ENCODE data around the gene CDS1. TPM values are rescaled to one million over a fixed set of nuclear protein-coding genes. Genes with fewer than 3 reads are reported as not detected.
"Not testable (repeated sequence)": the region's sequence is repeated elsewhere in the genome, so short reads cannot be mapped to it uniquely, and the experiment has no call there.

The CDS1 gene
- total and polyA plus RNA-seq, 2 donors (not counting 3 experiments of a cell fraction or from before 2014, with no cell fraction given) = 0.01 TPM; not detected in 1

GRCh38 chr4:84661191-84661939, 78.4 kb downstream of the CDS1 start:
- Histone ChIP-seq H3K9me3 (replicated peaks; ENCODE audit: control insufficient read depth, insufficient read depth, low read length) (no peaks in the 10 kb centered on the region), H3K4me1 (ENCODE audit: control insufficient read depth, extremely low read depth, insufficient read depth, low read length) (no peaks in the 10 kb centered on the region), H3K9me1 (replicated peaks; ENCODE audit: control insufficient read depth, extremely low read depth, insufficient read depth, low read length) (no peaks in the 10 kb centered on the region), H3K79me2 (ENCODE audit: control insufficient read depth, insufficient read depth, low read length) (no peaks in the 10 kb centered on the region), H2AFZ (ENCODE audit: low read depth, low read length) (no peak overlapping the region), H3K36me3 (ENCODE audit: control insufficient read depth in 2 of 2, extremely low read depth in 1 of 2, insufficient read depth in 2 of 2, low read length in 2 of 2) (peaks cover 0 to 2% of the 10 kb centered on the region in 2 experiments), H3K4me2 (ENCODE audit: insufficient read depth, low read length) (no peak overlapping the region), H3K27ac (ENCODE audit: insufficient read depth, low read depth, low read length) (no peak overlapping the region), H3K4me3 (replicated peaks in 1 of 3; ENCODE audit: insufficient read depth in 1 of 3, low read depth in 1 of 3, low read length in 3 of 3) (no peak overlapping the region), H3K9ac (replicated peaks; ENCODE audit: extremely low read depth, insufficient read depth, low read length) (no peak overlapping the region), H4K20me1 (replicated peaks; ENCODE audit: control insufficient read depth, extremely low read depth, insufficient read depth, low read length) (no peaks in the 10 kb centered on the region), H3K27me3 (ENCODE audit: control insufficient read depth in 2 of 2, insufficient read depth in 2 of 2, low read length in 2 of 2) (no peaks in the 10 kb centered on the region)
- TF ChIP-seq MYC (IDR thresholded peaks at IDR 0.05; ENCODE audit: low read depth, low read length) = no peak
- TF ChIP-seq EZH2 (IDR thresholded peaks at IDR 0.05; ENCODE audit: borderline replicate concordance, low read depth, low read length, severe bottlenecking) = no peak
- TF ChIP-seq, protein P1, sequence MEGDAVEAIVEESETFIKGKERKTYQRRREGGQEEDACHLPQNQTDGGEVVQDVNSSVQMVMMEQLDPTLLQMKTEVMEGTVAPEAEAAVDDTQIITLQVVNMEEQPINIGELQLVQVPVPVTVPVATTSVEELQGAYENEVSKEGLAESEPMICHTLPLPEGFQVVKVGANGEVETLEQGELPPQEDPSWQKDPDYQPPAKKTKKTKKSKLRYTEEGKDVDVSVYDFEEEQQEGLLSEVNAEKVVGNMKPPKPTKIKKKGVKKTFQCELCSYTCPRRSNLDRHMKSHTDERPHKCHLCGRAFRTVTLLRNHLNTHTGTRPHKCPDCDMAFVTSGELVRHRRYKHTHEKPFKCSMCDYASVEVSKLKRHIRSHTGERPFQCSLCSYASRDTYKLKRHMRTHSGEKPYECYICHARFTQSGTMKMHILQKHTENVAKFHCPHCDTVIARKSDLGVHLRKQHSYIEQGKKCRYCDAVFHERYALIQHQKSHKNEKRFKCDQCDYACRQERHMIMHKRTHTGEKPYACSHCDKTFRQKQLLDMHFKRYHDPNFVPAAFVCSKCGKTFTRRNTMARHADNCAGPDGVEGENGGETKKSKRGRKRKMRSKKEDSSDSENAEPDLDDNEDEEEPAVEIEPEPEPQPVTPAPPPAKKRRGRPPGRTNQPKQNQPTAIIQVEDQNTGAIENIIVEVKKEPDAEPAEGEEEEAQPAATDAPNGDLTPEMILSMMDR (IDR thresholded peaks at IDR 0.05; ENCODE audit: extremely low read depth in 1 of 2, insufficient read depth in 1 of 2, low read depth in 1 of 2, low read length in 2 of 2) = no peak
- no peak for TF ChIP-seq POLR2AphosphoS5 (IDR thresholded peaks at IDR 0.05; ENCODE audit: insufficient read depth, low read depth, low read length)
- TF ChIP-seq GATA2 (IDR thresholded peaks at IDR 0.05; ENCODE audit: insufficient read depth, insufficient read length, low read depth, low read length) = no peak
- no peak for TF ChIP-seq JUN (IDR thresholded peaks at IDR 0.05; ENCODE audit: borderline replicate concordance, insufficient read depth, insufficient read length, low read depth)
- TF ChIP-seq POLR2A (IDR thresholded peaks at IDR 0.05; ENCODE audit: low read depth, low read length) = no peak
- TF ChIP-seq, protein P2, sequence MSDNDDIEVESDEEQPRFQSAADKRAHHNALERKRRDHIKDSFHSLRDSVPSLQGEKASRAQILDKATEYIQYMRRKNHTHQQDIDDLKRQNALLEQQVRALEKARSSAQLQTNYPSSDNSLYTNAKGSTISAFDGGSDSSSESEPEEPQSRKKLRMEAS (IDR thresholded peaks at IDR 0.05; ENCODE audit: insufficient read depth, insufficient read length) = no peak
- TF ChIP-seq FOS (IDR thresholded peaks at IDR 0.05; ENCODE audit: borderline replicate concordance, insufficient read depth, low read length) = no peak
- intact Hi-C loops (cut with micrococcal nuclease) (no loop called here), dilution Hi-C loops (cut with MboI; ENCODE audit: extremely low pct_ligation_motif_present, low sequenced_read_pairs) (no loop called here)
- BruUV-seq (replicated peaks) = no TSS peak
- ChIA-PET POLR2A (no interaction called here), CTCF (interaction anchor here (1.2 kb wide), 1 partner anchor 22 kb away, joined by 3 read pairs; no protein-coding TSS in a partner anchor)
- no peak for FAIRE-seq
- DNase-seq (ENCODE audit: low read depth, low spot score) = no peak

- dilution Hi-C loops (cut with MboI; ENCODE audit: extremely low pct_ligation_motif_present, low sequenced_read_pairs); H3K9me1 ChIP-seq (replicated peaks; ENCODE audit: control insufficient read depth, extremely low read depth, insufficient read depth, low read length); H3K27me3 ChIP-seq (ENCODE audit: control insufficient read depth in 2 of 2, insufficient read depth in 2 of 2, low read length in 2 of 2); H2AFZ ChIP-seq (ENCODE audit: low read depth, low read length); DNase-seq (ENCODE audit: low read depth, low spot score); H3K4me1 ChIP-seq (ENCODE audit: control insufficient read depth, extremely low read depth, insufficient read depth, low read length); H3K4me2 ChIP-seq (ENCODE audit: insufficient read depth, low read length); H3K79me2 ChIP-seq (ENCODE audit: control insufficient read depth, insufficient read depth, low read length); FAIRE-seq; POLR2A ChIA-PET; intact Hi-C loops (cut with micrococcal nuclease); BruUV-seq (replicated peaks); H3K9me3 ChIP-seq (replicated peaks; ENCODE audit: control insufficient read depth, insufficient read depth, low read length); H4K20me1 ChIP-seq (replicated peaks; ENCODE audit: control insufficient read depth, extremely low read depth, insufficient read depth, low read length); H3K4me3 ChIP-seq (replicated peaks in 1 of 3; ENCODE audit: insufficient read depth in 1 of 3, low read depth in 1 of 3, low read length in 3 of 3); H3K9ac ChIP-seq (replicated peaks; ENCODE audit: extremely low read depth, insufficient read depth, low read length); H3K36me3 ChIP-seq (ENCODE audit: control insufficient read depth in 2 of 2, extremely low read depth in 1 of 2, insufficient read depth in 2 of 2, low read length in 2 of 2); H3K27ac ChIP-seq (ENCODE audit: insufficient read depth, low read depth, low read length): not testable (repeated sequence)
- CTCF ChIA-PET = interaction anchor here (1.7 kb wide), 1 partner anchor 86 kb away, joined by 4 read pairs; no protein-coding TSS in a partner anchor
These were observed 81.8 kb downstream of the CDS1 start for GRCh38 chr4:84664767-84665166.
